Osteoblast (primary cell): ENCODE measurements around the gene SKIC2. TPM values are rescaled to one million over a fixed set of nuclear protein-coding genes. Genes with fewer than 3 reads are reported as not detected.

Experiments
- DNase-seq: peaks from one replicate; pipeline ENCODE4 v3.0.0; 2011; ENCODE audit warnings: low spot score, mixed read lengths; ENCODE audit not compliant: insufficient read length; ENCODE audit errors: missing footprints
- H2AFZ ChIP-seq: 2 replicates; pipeline ENCODE4 v1.6.0; 2011; ENCODE audit warnings: mild to moderate bottlenecking, low read length
- H3K27ac ChIP-seq: 2 replicates; pipeline ENCODE4 v1.5.1; 2011; ENCODE audit warnings: mild to moderate bottlenecking, low read depth, low read length, moderate library complexity
- H3K27me3 ChIP-seq: 2 replicates; pipeline ENCODE4 v1.6.0; 2012; ENCODE audit warnings: mild to moderate bottlenecking, control low read depth, inconsistent platforms, low read length, moderate library complexity; ENCODE audit not compliant: insufficient read depth
- H3K36me3 ChIP-seq: 2 replicates; pipeline ENCODE4 v1.5.1; 2011; ENCODE audit warnings: mild to moderate bottlenecking, low read length, control low read depth, moderate library complexity; ENCODE audit not compliant: insufficient read depth
- H3K4me1 ChIP-seq: 2 replicates; pipeline ENCODE4 v1.5.1; 2011; ENCODE audit warnings: mild to moderate bottlenecking, low read length, control low read depth, moderate library complexity; ENCODE audit not compliant: insufficient read depth
- H3K4me2 ChIP-seq: 2 replicates; pipeline ENCODE4 v1.6.0; 2011; ENCODE audit warnings: mild to moderate bottlenecking, low read length; ENCODE audit not compliant: insufficient read depth
- H3K4me3 ChIP-seq: fragments of 200-600 bp; sonication (generic); 3 replicates; pipeline ENCODE4 v1.5.1; 2012; ENCODE audit warnings: mild to moderate bottlenecking, low read length, inconsistent platforms; ENCODE audit not compliant: insufficient read depth
- H3K79me2 ChIP-seq: 2 replicates; pipeline ENCODE4 v1.6.0; 2012; ENCODE audit warnings: mild to moderate bottlenecking, low read length, control low read depth, inconsistent platforms; ENCODE audit not compliant: insufficient read depth
- H3K9me3 ChIP-seq: 2 replicates; pipeline ENCODE4 v1.5.1; 2011; ENCODE audit warnings: low read depth, low read length, control low read depth
- H4K20me1 ChIP-seq: 2 replicates; pipeline ENCODE4 v1.6.0; 2012; ENCODE audit warnings: mild to moderate bottlenecking, low read length, control low read depth; ENCODE audit not compliant: insufficient read depth
- total RNA-seq: library from RNA; depleted of rRNA; stranded (reverse); fragments of >200 nt; gene quantifications from 2 replicates; pipeline ENCODE4 v1.2.3, GENCODE V29; 2012
- TF ChIP-seq, protein P1 (sequence below): IDR thresholded peaks from 2 replicates; pipeline ENCODE4 v1.5.1; 2011; ENCODE audit warnings: mild to moderate bottlenecking, low read depth, low read length, moderate library complexity; ENCODE audit errors: extremely low read depth

The SKIC2 gene
- total RNA-seq, 1 donor = 42.0 TPM

GRCh38 chr6:31948753-31949413, 10.1 kb upstream of the SKIC2 start:
- TF ChIP-seq, protein P1, sequence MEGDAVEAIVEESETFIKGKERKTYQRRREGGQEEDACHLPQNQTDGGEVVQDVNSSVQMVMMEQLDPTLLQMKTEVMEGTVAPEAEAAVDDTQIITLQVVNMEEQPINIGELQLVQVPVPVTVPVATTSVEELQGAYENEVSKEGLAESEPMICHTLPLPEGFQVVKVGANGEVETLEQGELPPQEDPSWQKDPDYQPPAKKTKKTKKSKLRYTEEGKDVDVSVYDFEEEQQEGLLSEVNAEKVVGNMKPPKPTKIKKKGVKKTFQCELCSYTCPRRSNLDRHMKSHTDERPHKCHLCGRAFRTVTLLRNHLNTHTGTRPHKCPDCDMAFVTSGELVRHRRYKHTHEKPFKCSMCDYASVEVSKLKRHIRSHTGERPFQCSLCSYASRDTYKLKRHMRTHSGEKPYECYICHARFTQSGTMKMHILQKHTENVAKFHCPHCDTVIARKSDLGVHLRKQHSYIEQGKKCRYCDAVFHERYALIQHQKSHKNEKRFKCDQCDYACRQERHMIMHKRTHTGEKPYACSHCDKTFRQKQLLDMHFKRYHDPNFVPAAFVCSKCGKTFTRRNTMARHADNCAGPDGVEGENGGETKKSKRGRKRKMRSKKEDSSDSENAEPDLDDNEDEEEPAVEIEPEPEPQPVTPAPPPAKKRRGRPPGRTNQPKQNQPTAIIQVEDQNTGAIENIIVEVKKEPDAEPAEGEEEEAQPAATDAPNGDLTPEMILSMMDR = no peak

DNA sequence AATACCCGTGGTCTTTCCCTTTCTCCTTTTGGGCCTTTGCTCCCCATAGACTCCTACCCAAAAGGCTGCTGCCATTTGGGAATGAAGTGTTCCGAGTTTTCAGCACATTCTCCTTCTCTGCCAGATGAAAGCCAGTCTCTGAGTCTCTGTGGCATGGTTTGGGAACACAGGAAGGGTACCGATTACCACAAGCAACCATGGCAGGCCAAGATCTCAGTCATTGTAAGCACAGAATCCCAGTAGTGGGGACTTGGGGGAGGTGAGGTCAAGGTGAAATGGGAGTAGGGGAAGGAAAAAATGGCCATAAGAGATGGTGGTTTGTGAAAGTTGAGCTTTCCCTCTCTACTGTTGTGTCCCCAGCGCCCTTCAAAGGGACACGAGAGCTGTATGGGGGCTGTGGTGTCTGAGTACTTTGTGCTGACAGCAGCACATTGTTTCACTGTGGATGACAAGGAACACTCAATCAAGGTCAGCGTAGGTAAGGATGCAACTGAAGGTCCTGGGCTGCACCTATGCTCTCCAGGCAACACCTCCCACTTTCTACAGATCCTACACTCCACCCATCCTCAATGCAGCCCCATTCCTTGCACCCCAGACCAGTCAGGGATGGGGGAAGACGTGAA, 8.9 kb upstream of the SKIC2 start:
- DNase-seq = peak; percentile 2
- Histone ChIP-seq H3K27me3 (no peaks in the 10 kb centered on the region), H3K27ac (no peak overlapping the region), H3K36me3 (peaks cover 39% of the 10 kb centered on the region), H3K4me2 (no peak overlapping the region), H3K9me3 (no peaks in the 10 kb centered on the region), H2AFZ (no peak overlapping the region), H3K4me1 (peaks cover 20% of the 10 kb centered on the region), H4K20me1 (no peaks in the 10 kb centered on the region), H3K4me3 (no peak overlapping the region), H3K79me2 (no peaks in the 10 kb centered on the region)
- TF ChIP-seq, protein P1 = no peak

More at GRCh38 chr6:31948753-31949413, 10.1 kb upstream of the SKIC2 start:
- Histone ChIP-seq H3K79me2 (no peaks in the 10 kb centered on the region), H3K4me1 (peaks cover 23% of the 10 kb centered on the region), H2AFZ (no peak overlapping the region), H3K4me2 (no peak overlapping the region), H3K4me3 (no peak overlapping the region), H3K9me3 (no peaks in the 10 kb centered on the region), H4K20me1 (no peaks in the 10 kb centered on the region), H3K27me3 (no peaks in the 10 kb centered on the region), H3K27ac (no peak overlapping the region), H3K36me3 (peaks cover 27% of the 10 kb centered on the region)
- DNase-seq = peak; percentile 84

GRCh38 chr6:31952140-31952805, 6.7 kb upstream of the SKIC2 start:
- H3K9me3 ChIP-seq = no peaks in the 10 kb centered on the region
- peaks cover 56% of the 10 kb centered on the region for H3K36me3 ChIP-seq
- H3K79me2 ChIP-seq = peaks cover 9% of the 10 kb centered on the region
- TF ChIP-seq, protein P1 = peak; percentile 93
- no peak overlapping the region for H3K4me3 ChIP-seq
- peak; percentile 96 for DNase-seq
- no peak overlapping the region for H3K27ac ChIP-seq
- no peaks in the 10 kb centered on the region for H3K27me3 ChIP-seq
- no peak overlapping the region for H3K4me2 ChIP-seq
- no peak overlapping the region for H2AFZ ChIP-seq
- H3K4me1 ChIP-seq = peaks cover 7% of the 10 kb centered on the region
- H4K20me1 ChIP-seq = no peaks in the 10 kb centered on the region

DNA sequence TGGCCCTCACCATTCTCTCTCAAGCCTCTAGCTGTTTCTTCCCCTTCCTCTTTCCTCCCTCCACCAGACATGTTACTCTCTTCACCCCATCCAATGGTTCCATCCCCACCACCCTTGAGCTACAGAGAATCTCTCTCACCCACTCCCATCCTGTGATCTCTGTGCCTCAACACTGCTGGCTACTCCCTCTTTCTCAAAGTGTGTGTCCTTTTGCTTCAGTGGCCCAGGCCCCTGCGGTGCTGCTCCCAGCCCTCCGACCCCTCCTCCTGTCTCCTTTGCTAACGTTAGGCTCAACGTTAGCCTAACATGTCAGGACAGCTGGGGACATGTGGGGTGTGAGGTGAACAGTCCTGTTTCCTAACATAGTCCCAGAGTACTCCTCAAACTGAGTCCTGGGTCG, 6.1 kb upstream of the SKIC2 start:
- Histone ChIP-seq H2AFZ (no peak overlapping the region), H3K36me3 (peaks cover 57% of the 10 kb centered on the region), H3K4me2 (no peak overlapping the region), H3K9me3 (no peaks in the 10 kb centered on the region), H3K27me3 (no peaks in the 10 kb centered on the region), H4K20me1 (no peaks in the 10 kb centered on the region), H3K4me3 (no peak overlapping the region), H3K4me1 (peaks cover 11% of the 10 kb centered on the region), H3K27ac (no peak overlapping the region), H3K79me2 (peaks cover 15% of the 10 kb centered on the region)
- TF ChIP-seq, protein P1 = no peak
- peak; percentile 42 for DNase-seq
